GM12801 (cell line): ENCODE results near the gene VTI1B.

ENCODE experiments used
- CTCF ChIP-seq: IDR thresholded peaks from one replicate; pipeline ENCODE4 v1.5.1; 2011; ENCODE audit warnings: control low read depth; ENCODE audit not compliant: insufficient read length; ENCODE audit errors: extremely low read depth

Gene VTI1B

DNA sequence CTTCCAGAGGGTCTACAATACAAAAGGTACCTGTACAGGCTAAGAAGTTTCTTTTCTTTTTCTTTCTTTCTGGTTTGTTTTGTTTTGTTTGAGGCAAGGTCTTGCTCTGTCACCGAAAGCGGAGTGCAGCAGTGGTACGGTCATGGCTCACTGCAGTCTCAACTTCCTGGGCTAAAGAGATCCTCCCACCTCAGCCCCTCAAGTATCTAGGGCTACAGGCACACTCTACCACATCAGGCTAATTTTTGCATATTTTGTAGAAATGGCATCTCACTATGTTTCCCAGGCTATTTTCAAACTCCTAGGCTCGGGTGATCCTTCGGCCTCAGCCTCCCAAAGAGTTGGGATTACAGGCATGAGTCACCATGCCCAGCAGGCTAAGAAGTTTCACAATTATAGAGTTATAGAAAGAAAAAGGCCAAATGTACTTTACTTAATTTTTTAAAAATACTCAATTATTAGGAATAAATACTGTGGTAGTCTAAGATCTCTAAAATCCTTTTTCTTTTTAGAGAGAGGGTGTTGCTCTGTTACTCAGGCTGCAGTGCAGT is 71.4 kb downstream of the VTI1B start:
- TF ChIP-seq CTCF = no peak

DNA sequence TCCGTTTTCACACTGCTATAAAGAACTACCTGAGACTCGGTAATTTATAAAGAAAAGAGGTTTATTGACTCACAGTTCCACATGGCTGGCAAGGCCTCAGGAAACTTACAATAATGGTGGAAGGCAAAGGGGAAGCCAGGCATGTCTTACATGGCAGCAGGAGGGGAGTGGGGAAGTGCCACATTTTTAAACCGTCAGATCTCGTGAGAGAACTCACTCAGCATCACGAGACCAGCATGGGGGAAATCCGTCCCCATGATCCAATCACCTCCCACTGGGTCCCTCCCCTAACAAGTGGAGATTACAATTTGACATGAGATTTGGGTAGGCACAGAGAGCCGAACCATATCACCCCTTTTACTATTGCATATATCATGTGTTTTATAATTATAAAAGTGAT is 72.4 kb downstream of the VTI1B start:
- TF ChIP-seq CTCF = no peak

DNA sequence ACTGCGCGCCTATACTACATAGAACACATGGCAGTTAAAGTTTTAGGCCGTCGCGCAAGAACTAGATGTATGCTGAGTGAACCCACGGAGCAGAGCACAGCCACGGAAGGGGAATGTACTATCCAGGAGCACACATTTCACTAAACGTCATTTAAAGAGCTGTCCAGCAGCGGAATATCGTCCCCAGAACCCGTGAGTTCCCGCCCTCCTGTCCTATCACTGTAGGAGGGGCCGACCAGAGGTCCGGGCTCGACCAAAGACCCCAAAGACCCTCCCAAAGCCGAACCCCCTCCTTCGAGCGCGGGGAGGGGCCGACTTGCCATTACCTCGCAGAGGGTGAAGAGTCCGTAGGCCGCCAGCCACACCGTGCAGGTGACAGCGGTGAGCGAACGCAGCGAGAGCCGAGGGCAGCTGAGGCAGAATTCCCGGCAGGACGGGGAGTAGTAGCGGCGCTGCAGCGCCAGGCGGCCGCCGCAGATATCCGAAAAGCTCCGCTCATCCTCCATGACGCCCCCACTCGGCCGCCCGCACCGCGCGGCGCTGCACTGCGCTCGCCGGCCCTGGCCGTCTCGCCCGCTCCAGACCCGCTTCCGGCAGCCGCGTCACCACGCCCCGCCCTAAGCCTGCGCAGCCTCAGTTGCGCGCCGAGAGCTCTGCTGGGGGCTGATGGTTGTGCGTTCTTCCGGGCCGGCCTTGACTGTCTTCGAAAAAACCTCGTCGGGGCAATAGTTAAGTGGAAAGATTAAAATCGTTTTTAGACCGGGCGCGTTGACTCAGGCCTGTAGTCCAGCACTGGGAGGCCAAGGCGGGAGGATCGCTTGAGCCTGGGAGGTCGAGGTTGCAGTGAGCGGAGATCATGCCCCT is 74.5 kb downstream of the VTI1B start, which contains the start of gene PIGH:
Gene PIGH, minus strand, starts transcription at position 571 of the 864 bp plus-strand sequence. Its CDS starts 65 bp downstream, at position 506.
- TF ChIP-seq CTCF = no peak
